Measurements from ENCODE around the gene UBL4A.
A peak's percentile ranks its signal among the peaks of the same experiment; 100 is the strongest.

Gene UBL4A

DNA sequence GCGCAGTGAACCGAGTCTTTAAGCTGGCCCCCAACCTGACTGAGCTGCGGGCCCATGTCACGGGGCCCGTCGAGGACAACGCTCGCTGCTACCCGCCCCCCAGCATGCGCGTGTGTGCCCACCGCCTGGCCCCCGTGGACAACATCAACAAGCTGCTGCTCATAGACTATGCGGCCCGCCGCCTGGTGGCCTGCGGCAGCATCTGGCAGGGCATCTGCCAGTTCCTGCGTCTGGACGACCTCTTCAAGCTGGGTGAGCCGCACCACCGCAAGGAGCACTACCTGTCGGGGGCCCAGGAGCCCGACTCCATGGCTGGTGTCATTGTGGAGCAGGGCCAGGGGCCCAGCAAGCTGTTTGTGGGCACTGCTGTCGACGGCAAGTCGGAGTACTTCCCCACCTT lies 26.1 kb downstream of the UBL4A start:
- DNase-seq = no peak

GRCh38 chrX:154459832-154460231 lies 26.6 kb downstream of the UBL4A start:
- no peak for DNase-seq

DNA sequence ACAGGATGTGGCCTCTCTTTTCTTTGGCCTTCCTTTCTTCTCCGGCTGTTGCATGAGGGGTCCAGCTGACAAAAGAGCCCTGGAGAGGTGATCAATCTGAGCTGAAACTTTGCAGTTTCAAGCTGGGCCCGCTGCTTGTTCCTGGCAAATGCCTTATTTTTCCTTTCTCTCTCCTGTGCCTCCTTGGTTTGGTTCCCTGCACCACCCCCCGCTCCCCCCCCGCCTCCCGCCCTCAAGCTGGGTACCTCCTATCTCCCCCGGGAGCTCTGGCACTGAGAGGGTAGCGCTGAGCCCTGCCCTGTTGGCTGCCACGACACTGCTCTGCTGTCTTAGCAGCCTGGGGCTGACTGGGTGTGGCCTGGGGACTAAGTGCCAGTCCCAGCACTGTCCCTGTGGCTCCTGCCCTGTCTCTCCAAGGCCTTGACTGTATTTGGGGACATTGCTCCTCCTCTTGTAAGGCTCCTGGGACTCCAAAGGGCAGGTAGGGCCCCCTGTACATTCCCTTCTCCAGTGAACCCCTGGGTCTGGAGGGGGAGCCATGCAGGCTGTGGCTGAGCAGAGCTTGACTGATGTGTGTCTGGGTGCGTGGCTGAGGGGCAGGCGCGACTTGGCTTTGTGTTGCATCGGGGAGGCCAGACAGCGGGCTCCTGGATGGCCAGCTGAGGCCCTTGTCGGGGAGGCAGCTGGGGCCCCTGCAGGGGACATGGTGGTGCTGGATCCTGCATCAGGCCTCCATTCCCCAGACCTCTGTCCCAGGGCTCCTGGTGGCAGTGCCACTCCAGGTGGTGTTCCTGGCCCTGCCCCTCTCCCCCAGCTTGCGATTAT lies 27.2 kb downstream of the UBL4A start:
- peak; percentile 34 for DNase-seq

DNA sequence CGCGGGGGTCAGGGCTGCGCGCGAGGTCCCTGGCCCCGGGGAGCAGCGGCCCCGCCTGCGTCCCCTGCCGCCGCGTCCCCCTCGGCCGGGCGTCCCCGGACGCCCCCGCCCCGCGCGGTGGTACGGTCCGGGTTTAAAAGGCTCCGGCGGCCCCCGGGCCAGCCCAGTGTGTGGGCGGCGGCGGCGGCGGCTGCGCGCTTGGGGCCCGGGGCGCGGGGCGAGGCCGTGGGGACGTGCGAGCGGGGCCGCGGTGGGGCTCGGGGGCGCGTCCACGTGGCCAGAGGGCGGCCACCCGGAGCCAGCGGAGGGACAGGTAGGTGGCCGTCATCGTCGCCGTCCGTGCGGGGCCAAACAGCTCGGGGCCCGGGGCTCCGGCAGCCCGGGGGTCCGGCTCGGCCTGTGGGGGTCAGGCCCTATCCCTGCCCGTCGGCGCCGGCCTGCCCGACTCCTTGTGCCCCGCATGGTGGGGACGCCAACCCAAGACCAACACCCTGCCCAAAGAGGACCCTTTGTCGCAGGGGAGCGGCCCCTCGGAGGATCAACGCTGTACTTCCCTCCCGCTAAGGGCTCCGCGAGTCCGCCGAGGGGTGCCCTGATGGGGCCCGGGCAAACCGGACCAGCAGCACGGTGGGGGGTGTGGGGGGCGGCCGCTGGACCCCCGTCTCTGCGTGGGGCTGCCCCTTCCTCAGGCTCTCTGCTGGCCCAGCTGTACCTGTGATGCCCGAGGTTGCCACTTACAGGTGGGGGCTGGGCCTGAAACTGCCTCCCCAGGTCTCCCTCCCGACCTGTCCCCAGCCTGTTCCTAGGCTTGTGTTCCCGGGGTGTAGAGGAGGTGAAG lies 28.1 kb downstream of the UBL4A start, which contains the start of gene PLXNA3:
PLXNA3 (plus strand) TSS at position 166 of the 838 bp plus-strand sequence. CDS start 1,903 bp downstream, outside the sequence.
- peak; percentile 29 for DNase-seq

GRCh38 chrX:154457491-154458115 lies 28.8 kb downstream of the UBL4A start:
- DNase-seq = peak; percentile 18

GRCh38 chrX:154452823-154453222 lies 33.6 kb downstream of the UBL4A start:
- DNase-seq = no peak

GRCh38 chrX:154450312-154450711 lies 36.1 kb downstream of the UBL4A start:
- no peak for DNase-seq

- DNase-seq = no peak
Measured at GRCh38 chrX:154449618-154450017, 36.8 kb downstream of the UBL4A start.

DNA sequence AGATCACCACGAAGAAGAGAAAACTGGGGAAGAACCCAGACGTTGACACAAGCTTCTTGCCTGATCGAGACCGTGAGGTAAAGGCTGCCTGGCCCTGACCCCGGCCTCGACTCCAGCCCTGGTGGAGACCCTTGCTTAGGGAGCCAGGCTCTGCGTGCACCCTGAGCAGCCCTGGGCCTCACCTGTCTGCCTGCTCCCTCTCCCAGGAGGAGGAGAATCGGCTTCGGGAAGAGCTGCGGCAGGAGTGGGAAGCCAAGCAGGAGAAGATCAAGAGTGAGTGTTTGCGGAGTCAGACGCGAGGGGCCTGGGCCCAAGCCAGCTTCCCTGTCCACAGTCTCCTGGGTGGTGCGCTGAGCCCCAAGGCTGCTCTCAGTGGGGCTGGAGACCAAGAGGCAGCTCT lies 37.9 kb downstream of the UBL4A start:
- no peak for DNase-seq

- DNase-seq = no peak
Measured at GRCh38 chrX:154446430-154446829, 40.0 kb downstream of the UBL4A start.

DNA sequence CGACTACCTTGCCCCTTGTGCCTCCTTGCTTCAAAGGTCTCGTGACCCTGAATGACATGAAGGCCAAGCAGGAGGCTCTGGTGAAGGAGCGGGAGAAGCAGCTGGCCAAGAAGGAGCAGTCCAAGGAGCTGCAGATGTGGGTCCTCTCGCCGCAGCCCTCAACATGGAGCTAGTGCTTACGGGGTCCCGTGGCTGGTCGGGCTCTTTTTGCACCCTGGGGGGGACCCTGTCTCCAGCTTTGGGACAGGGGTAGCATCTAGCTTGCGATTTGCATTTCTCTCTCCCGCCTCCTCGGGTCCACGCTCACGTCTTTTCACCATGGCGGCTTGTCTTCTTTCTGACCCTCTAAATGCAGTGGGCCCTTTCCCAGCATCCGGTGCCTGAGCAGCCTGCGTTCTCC lies 40.6 kb downstream of the UBL4A start:
- no peak for DNase-seq

- no peak for DNase-seq
Measured at GRCh38 chrX:154444755-154445246, 41.6 kb downstream of the UBL4A start.

GRCh38 chrX:154443992-154444754 lies 42.2 kb downstream of the UBL4A start, which contains the start of gene FAM50A:
TSS of gene FAM50A (plus strand) at chrX:154444141. CDS start at chrX:154444236, 95 bp downstream.
- peak; percentile 65 for DNase-seq

DNA sequence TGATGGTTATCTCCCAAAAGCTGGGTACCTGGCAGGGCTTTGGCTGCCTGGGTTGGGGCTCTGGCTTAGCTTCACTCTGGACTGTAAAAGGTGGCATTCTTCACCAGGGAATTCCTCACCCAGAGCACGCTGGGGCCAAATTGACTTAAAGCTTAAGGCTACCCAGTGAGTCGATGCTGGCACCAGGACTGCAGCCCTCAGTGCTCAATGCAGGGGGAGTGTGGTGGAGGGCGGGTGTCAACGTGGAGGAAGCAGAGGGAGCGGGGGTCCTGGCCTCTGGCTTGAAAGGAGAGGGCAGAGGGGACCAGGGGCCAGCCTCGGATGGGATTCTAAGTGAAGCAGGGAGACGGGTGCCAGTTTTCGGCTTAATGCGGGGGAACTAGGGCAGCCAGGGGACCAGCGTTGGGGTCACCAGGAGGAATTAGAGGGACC lies 42.9 kb downstream of the UBL4A start:
- peak; percentile 27 for DNase-seq

- DNase-seq = no peak
Measured at GRCh38 chrX:154441984-154442707, 44.3 kb downstream of the UBL4A start.

GRCh38 chrX:154441564-154441963 lies 44.9 kb downstream of the UBL4A start:
- no peak for DNase-seq

DNA sequence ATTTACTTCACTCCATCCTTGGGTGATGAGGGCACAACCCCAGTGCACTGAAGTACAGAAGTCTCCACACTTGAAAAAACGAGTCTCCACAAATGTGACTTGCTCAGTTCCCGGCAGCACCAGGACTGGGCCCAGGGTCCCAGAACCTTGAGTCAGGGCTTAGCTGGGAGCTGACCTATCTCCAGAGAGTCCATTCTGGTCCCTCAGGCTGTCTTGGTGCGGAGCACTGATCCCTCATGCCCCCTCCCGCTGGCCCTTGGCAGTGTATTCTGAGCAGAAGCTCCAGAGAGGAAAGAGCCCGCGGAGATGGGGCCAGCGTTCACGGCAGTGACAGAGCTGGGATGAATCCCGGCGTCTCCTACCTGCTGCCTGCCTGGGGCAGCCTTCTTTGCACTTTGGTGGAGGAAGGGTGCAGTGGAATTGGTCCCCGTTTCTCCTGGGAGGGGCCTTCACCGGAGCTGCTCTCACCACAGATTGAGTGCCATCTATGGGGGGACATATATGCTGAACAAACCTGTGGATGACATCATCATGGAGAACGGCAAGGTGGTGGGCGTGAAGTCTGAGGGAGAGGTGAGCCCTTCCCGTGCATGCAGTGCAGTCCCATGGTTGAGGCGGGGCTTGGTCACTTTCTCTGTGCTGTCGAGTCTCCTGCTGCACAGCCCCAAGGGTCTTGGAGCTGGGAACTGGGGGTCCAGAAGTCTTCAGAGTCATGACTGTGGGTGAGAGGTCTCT lies 45.6 kb downstream of the UBL4A start:
- no peak for DNase-seq

- no peak for DNase-seq
Measured at GRCh38 chrX:154439841-154440240, 46.6 kb downstream of the UBL4A start.

DNA sequence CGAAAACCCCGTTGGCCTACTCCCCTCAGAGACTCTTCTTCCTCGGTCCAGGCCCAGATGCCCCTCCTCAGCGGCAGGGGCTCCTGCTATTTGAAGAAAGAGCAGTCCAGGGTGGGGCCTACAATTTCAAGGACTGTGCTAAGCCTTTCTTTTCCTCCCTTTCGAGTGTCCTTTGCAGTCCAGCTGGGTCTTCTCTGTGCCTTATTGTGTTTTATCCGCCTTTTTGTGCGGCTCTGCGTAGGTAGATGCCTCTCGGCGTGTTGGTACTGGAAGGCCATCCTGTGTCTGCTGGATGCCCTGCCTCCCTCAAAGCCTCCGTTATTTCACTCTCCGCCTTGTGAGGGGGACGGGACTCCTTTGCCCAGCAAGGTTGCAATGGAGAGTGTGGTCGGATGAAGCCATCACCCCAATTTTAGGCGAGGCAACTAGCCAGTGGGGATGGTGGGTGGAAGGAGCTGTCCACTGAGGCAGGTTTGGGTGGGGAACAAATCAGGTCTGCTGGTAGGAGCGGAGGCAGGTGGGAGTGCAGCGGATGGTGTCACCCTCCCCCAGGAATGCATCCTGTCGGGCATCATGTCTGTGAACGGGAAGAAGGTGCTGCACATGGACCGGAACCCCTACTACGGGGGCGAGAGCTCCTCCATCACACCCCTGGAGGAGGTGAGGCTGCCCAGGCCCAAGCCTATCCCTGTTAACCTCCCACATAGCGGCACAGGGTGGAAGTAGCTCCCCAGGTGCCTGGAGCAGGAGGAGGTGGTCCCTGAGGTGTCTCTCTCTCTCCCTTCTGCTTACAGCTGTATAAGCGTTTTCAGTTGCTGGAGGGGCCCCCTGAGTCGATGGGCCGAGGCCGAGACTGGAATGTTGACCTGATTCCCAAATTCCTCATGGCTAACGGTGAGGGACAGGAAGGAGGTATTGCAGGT lies 48.2 kb downstream of the UBL4A start:
- DNase-seq = no peak
